ENCODE data around the gene SMIM29. TPM values are rescaled to one million over a fixed set of nuclear protein-coding genes. Genes with fewer than 3 reads are reported as not detected.

The SMIM29 gene
- total RNA-seq, 1 experiment from 2014 or later = 73.4 TPM

GRCh38 chr6:34226731-34227586 lies 21.8 kb downstream of the SMIM29 start:
- no peak for DNase-seq (ENCODE audit: low read depth)

GRCh38 chr6:34226066-34226465 lies 22.7 kb downstream of the SMIM29 start:
- no peak for DNase-seq (ENCODE audit: low read depth)

GRCh38 chr6:34225551-34225950 lies 23.3 kb downstream of the SMIM29 start:
- DNase-seq (ENCODE audit: low read depth) = no peak

- DNase-seq (ENCODE audit: low read depth) = peak; percentile 93
These were observed 24.6 kb downstream of the SMIM29 start for GRCh38 chr6:34223956-34224940.

- no peak for DNase-seq (ENCODE audit: low read depth)
These were observed 25.3 kb downstream of the SMIM29 start for GRCh38 chr6:34223381-34223955.

- no peak for DNase-seq (ENCODE audit: low read depth)
These were observed 30.1 kb downstream of the SMIM29 start for GRCh38 chr6:34218691-34219090.

- DNase-seq (ENCODE audit: low read depth) = no peak
These were observed 35.0 kb downstream of the SMIM29 start for GRCh38 chr6:34213772-34214171.

GRCh38 chr6:34207695-34208443 lies 40.9 kb downstream of the SMIM29 start:
- no peak for DNase-seq (ENCODE audit: low read depth)

GRCh38 chr6:34206726-34207125 lies 42.1 kb downstream of the SMIM29 start:
- DNase-seq (ENCODE audit: low read depth) = no peak

GRCh38 chr6:34205916-34206315 lies 42.9 kb downstream of the SMIM29 start:
- DNase-seq (ENCODE audit: low read depth) = no peak

- no peak for DNase-seq (ENCODE audit: low read depth)
These were observed 43.3 kb downstream of the SMIM29 start for GRCh38 chr6:34205466-34205865.

GRCh38 chr6:34204693-34205092 lies 44.1 kb downstream of the SMIM29 start:
- no peak for DNase-seq (ENCODE audit: low read depth)

- no peak for DNase-seq (ENCODE audit: low read depth)
These were observed 46.2 kb downstream of the SMIM29 start for GRCh38 chr6:34202329-34203201.

- peak; percentile 54 for DNase-seq (ENCODE audit: low read depth)
These were observed 47.2 kb downstream of the SMIM29 start for GRCh38 chr6:34201455-34202107.

- DNase-seq (ENCODE audit: low read depth) = no peak
These were observed 48.4 kb downstream of the SMIM29 start for GRCh38 chr6:34200340-34200971.

GRCh38 chr6:34196833-34197195 lies 52.0 kb downstream of the SMIM29 start:
- no peak for DNase-seq (ENCODE audit: low read depth)
